ENCODE results near the gene TMEM59L. TPM values are rescaled to one million over a fixed set of nuclear protein-coding genes. Genes with fewer than 3 reads are reported as not detected.

The TMEM59L gene
- total and polyA plus RNA-seq, 9 of the 15 experiments (the other 6 are each of a cell fraction or from before 2014, with no cell fraction given) = 0.37 TPM; not detected in 8

- TF ChIP-seq HLTF (IDR thresholded peaks at IDR 0.05) (no peak), ASH1L (IDR thresholded peaks at IDR 0.05; ENCODE audit: borderline replicate concordance, low read depth, partially characterized antibody) (no peak), POLR2G (IDR thresholded peaks at IDR 0.05; ENCODE audit: low read depth, low read length) (0 out of 2 replicates have a peak, but pooled peaks have one; percentile 25)
Observed at GRCh38 chr19:18650468-18651041, 37.9 kb downstream of the TMEM59L start (continued).

DNA sequence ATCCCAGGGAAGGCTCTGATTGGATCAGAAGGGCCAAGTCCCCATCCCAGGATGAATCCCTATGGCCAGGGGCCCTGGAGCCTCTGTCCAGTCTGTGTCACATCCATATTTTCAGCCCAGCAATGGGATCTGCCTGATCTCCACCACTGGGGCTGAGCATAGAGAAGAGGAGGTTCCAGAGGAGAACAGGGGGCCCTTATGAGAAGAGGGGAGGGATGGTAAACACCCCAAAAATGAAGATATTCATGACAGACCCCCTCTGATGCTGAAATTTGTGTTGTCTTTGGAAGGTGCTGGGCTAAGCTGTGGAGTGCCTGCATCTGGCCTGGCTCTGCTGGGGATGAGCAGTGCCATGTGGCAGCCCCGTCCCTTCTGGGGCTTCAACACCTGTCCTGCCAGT lies 38.6 kb downstream of the TMEM59L start:
- POLR2A ChIA-PET = no interaction called here

More for the DNA sequence above, 38.6 kb downstream of the TMEM59L start:
- no peak overlapping the region for H3K4me2 ChIP-seq (ENCODE audit: insufficient read depth, low read length)
- TF ChIP-seq CAMTA2 (CRISPR knock-in tag; conservative IDR thresholded peaks at IDR 0.05) = no peak
- TF ChIP-seq, protein P1, sequence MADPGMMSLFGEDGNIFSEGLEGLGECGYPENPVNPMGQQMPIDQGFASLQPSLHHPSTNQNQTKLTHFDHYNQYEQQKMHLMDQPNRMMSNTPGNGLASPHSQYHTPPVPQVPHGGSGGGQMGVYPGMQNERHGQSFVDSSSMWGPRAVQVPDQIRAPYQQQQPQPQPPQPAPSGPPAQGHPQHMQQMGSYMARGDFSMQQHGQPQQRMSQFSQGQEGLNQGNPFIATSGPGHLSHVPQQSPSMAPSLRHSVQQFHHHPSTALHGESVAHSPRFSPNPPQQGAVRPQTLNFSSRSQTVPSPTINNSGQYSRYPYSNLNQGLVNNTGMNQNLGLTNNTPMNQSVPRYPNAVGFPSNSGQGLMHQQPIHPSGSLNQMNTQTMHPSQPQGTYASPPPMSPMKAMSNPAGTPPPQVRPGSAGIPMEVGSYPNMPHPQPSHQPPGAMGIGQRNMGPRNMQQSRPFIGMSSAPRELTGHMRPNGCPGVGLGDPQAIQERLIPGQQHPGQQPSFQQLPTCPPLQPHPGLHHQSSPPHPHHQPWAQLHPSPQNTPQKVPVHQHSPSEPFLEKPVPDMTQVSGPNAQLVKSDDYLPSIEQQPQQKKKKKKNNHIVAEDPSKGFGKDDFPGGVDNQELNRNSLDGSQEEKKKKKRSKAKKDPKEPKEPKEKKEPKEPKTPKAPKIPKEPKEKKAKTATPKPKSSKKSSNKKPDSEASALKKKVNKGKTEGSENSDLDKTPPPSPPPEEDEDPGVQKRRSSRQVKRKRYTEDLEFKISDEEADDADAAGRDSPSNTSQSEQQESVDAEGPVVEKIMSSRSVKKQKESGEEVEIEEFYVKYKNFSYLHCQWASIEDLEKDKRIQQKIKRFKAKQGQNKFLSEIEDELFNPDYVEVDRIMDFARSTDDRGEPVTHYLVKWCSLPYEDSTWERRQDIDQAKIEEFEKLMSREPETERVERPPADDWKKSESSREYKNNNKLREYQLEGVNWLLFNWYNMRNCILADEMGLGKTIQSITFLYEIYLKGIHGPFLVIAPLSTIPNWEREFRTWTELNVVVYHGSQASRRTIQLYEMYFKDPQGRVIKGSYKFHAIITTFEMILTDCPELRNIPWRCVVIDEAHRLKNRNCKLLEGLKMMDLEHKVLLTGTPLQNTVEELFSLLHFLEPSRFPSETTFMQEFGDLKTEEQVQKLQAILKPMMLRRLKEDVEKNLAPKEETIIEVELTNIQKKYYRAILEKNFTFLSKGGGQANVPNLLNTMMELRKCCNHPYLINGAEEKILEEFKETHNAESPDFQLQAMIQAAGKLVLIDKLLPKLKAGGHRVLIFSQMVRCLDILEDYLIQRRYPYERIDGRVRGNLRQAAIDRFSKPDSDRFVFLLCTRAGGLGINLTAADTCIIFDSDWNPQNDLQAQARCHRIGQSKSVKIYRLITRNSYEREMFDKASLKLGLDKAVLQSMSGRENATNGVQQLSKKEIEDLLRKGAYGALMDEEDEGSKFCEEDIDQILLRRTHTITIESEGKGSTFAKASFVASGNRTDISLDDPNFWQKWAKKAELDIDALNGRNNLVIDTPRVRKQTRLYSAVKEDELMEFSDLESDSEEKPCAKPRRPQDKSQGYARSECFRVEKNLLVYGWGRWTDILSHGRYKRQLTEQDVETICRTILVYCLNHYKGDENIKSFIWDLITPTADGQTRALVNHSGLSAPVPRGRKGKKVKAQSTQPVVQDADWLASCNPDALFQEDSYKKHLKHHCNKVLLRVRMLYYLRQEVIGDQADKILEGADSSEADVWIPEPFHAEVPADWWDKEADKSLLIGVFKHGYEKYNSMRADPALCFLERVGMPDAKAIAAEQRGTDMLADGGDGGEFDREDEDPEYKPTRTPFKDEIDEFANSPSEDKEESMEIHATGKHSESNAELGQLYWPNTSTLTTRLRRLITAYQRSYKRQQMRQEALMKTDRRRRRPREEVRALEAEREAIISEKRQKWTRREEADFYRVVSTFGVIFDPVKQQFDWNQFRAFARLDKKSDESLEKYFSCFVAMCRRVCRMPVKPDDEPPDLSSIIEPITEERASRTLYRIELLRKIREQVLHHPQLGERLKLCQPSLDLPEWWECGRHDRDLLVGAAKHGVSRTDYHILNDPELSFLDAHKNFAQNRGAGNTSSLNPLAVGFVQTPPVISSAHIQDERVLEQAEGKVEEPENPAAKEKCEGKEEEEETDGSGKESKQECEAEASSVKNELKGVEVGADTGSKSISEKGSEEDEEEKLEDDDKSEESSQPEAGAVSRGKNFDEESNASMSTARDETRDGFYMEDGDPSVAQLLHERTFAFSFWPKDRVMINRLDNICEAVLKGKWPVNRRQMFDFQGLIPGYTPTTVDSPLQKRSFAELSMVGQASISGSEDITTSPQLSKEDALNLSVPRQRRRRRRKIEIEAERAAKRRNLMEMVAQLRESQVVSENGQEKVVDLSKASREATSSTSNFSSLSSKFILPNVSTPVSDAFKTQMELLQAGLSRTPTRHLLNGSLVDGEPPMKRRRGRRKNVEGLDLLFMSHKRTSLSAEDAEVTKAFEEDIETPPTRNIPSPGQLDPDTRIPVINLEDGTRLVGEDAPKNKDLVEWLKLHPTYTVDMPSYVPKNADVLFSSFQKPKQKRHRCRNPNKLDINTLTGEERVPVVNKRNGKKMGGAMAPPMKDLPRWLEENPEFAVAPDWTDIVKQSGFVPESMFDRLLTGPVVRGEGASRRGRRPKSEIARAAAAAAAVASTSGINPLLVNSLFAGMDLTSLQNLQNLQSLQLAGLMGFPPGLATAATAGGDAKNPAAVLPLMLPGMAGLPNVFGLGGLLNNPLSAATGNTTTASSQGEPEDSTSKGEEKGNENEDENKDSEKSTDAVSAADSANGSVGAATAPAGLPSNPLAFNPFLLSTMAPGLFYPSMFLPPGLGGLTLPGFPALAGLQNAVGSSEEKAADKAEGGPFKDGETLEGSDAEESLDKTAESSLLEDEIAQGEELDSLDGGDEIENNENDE (IDR thresholded peaks at IDR 0.05; ENCODE audit: low read depth, low read length) = no peak
- no peak for TF ChIP-seq ATF7 (IDR thresholded peaks at IDR 0.05)
- FAIRE-seq = no peak
- intact Hi-C loops (cut with micrococcal nuclease) (no loop called here), in situ Hi-C loops (cut with MboI) (no loop called here)
- H3K79me2 ChIP-seq (ENCODE audit: control insufficient read depth, insufficient read depth, low read length) = peaks cover 4% of the 10 kb centered on the region; the same call in 2 of the 3 replicates
- no TSS peak for BruUV-seq (replicated peaks)
- no peak overlapping the region for H3K27ac ChIP-seq (ENCODE audit: extremely low read depth, low read depth, low read length)
- ATAC-seq = no peak
- peaks cover 8% of the 10 kb centered on the region for H3K9me1 ChIP-seq (ENCODE audit: control insufficient read depth, insufficient read depth, low read length)
- no peak overlapping the region; a peak in 1 of 4 replicates for H3K9ac ChIP-seq (ENCODE audit: insufficient read depth in 1 of 2, low read depth in 2 of 2, low read length in 2 of 2)
- no peaks in the 10 kb centered on the region for H3K27me3 ChIP-seq (ENCODE audit: control insufficient read depth in 2 of 2, insufficient read depth in 2 of 2, low read length in 2 of 2)
- no peak for DNase-seq (ENCODE audit: extremely low read depth in 1 of 4, low spot score in 3 of 4)
- H3K36me3 ChIP-seq (ENCODE audit: control insufficient read depth, insufficient read depth, low read length) = peaks cover 2% of the 10 kb centered on the region; the same call in 1 of the 3 replicates
- H3K4me3 ChIP-seq = no peak overlapping the region
- no peaks in the 10 kb centered on the region for H3K9me3 ChIP-seq (replicated peaks; ENCODE audit: control insufficient read depth, insufficient read depth, low read depth, low read length)
- H4K20me1 ChIP-seq (replicated peaks; ENCODE audit: control insufficient read depth, insufficient read depth, low read length) = peaks cover 42% of the 10 kb centered on the region
- CTCF ChIA-PET (ENCODE audit: low intra/inter-chr PET ratio) = no interaction called here
- H2AFZ ChIP-seq (ENCODE audit: low read depth, low read length) = no peak overlapping the region
- WGBS (ENCODE audit: insufficient coverage, low coverage, missing lambda C conversion rate) = 43% methylated on average over 1 of the region's 1 CpG
- peaks cover 6 to 47% of the 10 kb centered on the region in 2 experiments; a peak in 3 of 5 replicates for H3K4me1 ChIP-seq (replicated peaks in 1 of 2; ENCODE audit: control insufficient read depth in 2 of 2, insufficient read depth in 2 of 2, low read length in 2 of 2)
